HUES48 (cell line): ENCODE measurements around the gene TCP1.

Experiments
- H3K27ac ChIP-seq: one replicate; pipeline ENCODE4 v1.7.0; 2013; ENCODE audit warnings: low read depth, low read length, inconsistent platforms
- H3K27me3 ChIP-seq: 2 replicates; pipeline ENCODE4 v1.6.1; 2013; ENCODE audit warnings: mild to moderate bottlenecking, low read length; ENCODE audit not compliant: control insufficient read depth, insufficient read depth
- H3K36me3 ChIP-seq: 2 replicates; pipeline ENCODE4 v1.6.1; 2013; ENCODE audit warnings: low read length; ENCODE audit not compliant: control insufficient read depth, insufficient read depth
- H3K4me1 ChIP-seq: 2 replicates; pipeline ENCODE4 v1.6.1; 2013; ENCODE audit warnings: mild to moderate bottlenecking, low read length; ENCODE audit not compliant: control insufficient read depth, insufficient read depth
- H3K4me3 ChIP-seq: 2 replicates; pipeline ENCODE4 v1.5.1; 2013; ENCODE audit warnings: mild to moderate bottlenecking, low read depth, low read length
- H3K9ac ChIP-seq: 2 replicates; pipeline ENCODE4 v1.6.1; 2013; ENCODE audit warnings: mild to moderate bottlenecking, low read depth, low read length, moderate library complexity
- H3K9me3 ChIP-seq: 2 replicates; pipeline ENCODE4 v1.6.1; 2013; ENCODE audit warnings: low read length; ENCODE audit not compliant: control insufficient read depth, insufficient read depth

The TCP1 gene

DNA sequence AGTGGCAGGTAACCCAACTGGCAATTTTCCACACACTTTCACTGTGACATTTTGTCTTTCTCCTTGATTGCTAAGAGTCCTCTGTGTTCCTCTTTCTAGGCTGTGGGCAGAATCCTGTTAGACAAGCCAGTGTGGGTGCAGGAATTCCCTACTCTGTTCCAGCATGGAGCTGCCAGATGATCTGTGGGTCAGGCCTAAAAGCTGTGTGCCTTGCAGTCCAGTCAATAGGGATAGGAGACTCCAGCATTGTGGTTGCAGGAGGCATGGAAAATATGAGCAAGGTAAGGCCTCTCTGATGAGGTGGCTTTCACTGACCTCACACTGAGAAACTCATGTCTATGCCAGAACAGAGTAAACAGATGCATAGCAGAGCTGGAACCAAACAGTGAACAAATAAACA, 22.5 kb downstream of the TCP1 start:
- H3K27me3 ChIP-seq: no peaks in the 10 kb centered on the region
- H3K27ac ChIP-seq: no peak overlapping the region
- H3K4me1 ChIP-seq: peaks cover 6% of the 10 kb centered on the region; the same call in 1 of the 2 replicates
- H3K9ac ChIP-seq: no peak overlapping the region
- peaks cover 84% of the 10 kb centered on the region for H3K36me3 ChIP-seq
- no peaks in the 10 kb centered on the region for H3K9me3 ChIP-seq
- no peak overlapping the region for H3K4me3 ChIP-seq

DNA sequence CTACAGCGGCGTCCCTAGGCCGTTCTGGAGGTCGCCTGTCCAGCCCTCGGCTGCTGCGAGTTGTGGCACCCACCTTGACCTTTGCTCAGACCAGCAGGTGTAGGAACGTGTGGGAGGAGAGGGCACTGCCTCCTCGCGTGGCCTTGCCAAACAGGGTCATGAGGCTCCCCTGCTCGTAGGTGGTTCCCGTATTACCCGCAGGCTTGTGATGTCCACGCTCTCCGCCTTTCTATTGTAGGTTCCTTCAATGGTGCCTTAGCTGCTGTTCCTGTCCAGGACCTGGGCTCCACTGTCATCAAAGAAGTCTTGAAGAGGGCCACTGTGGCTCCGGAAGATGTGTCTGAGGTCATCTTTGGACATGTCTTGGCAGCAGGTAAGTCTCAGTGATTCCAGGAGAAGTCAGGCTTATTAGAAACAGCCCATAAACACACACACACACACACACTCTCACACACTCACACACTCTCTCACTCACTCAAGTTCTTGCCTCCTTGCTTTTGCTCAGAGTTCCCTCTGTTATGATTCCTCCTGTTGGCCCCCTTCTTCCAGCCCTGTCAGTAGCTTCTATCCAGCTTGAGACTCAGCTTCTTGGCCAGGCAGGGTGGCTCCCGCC, 26.6 kb downstream of the TCP1 start:
- Histone ChIP-seq H3K4me3 (peak overlapping the region; percentile 85), H3K9me3 (no peaks in the 10 kb centered on the region), H3K36me3 (peaks cover 60% of the 10 kb centered on the region), H3K27ac (peak overlapping the region; percentile 97), H3K27me3 (no peaks in the 10 kb centered on the region), H3K9ac (peak overlapping the region; percentile 43; the same call in 1 of the 2 replicates), H3K4me1 (peaks cover 25% of the 10 kb centered on the region)

- Histone ChIP-seq H3K4me1 (peaks cover 25% of the 10 kb centered on the region), H3K27me3 (no peaks in the 10 kb centered on the region), H3K9me3 (no peaks in the 10 kb centered on the region), H3K9ac (peak within 1 kb of the TSS; percentile 86), H3K4me3 (peak within 1 kb of the TSS; percentile 85), H3K27ac (peak within 1 kb of the TSS; percentile 97), H3K36me3 (peaks cover 59% of the 10 kb centered on the region)
Measured at GRCh38 chr6:159761873-159762680, 27.3 kb downstream of the TCP1 start, which contains the start of gene ACAT2. Gene ACAT2 (plus strand): TSS chr6:159762045. CDS start chr6:159762088, 43 bp downstream.

- no peaks in the 10 kb centered on the region for H3K27me3 ChIP-seq
- peaks cover 25% of the 10 kb centered on the region for H3K4me1 ChIP-seq
- H3K36me3 ChIP-seq: peaks cover 59% of the 10 kb centered on the region
- H3K9ac ChIP-seq: peak overlapping the region; percentile 43
- H3K4me3 ChIP-seq: peak overlapping the region; percentile 85
- peak overlapping the region; percentile 97 for H3K27ac ChIP-seq
- no peaks in the 10 kb centered on the region for H3K9me3 ChIP-seq
Measured at GRCh38 chr6:159761129-159761872, 28.1 kb downstream of the TCP1 start.

DNA sequence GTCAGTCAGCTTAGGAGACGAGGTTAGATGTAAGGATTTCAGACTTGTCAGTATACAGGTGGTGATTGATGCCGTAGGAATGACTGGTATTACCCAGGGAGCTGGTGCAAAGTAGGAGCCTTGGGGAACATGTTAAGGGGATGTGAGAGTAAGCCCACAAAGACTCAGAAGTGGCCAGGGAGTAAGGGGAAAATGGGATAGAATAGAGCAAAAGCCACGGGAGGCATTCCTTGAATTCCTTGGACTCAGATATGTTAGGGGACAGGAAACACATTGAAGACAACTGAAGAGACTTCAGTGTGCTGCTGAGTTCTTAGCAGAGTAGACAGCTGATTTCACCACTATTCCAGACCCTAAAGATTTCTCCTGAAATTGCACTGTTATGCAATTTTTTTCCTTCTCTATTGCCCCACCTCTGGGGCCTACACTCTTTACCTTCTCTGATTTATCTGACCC, 28.8 kb downstream of the TCP1 start:
- peak overlapping the region; percentile 85; the same call in 1 of the 2 replicates for H3K4me3 ChIP-seq
- peaks cover 25% of the 10 kb centered on the region for H3K4me1 ChIP-seq
- H3K27ac ChIP-seq: peak overlapping the region; percentile 97

GRCh38 chr6:159759645-159760044, 29.8 kb downstream of the TCP1 start:
- H3K27me3 ChIP-seq: no peaks in the 10 kb centered on the region
- peaks cover 25% of the 10 kb centered on the region for H3K4me1 ChIP-seq
- peak overlapping the region; percentile 97 for H3K27ac ChIP-seq
- H3K4me3 ChIP-seq: no peak overlapping the region
- no peaks in the 10 kb centered on the region for H3K9me3 ChIP-seq
- H3K36me3 ChIP-seq: peaks cover 61% of the 10 kb centered on the region
- no peak overlapping the region for H3K9ac ChIP-seq

More for the DNA sequence above, 28.8 kb downstream of the TCP1 start:
- Histone ChIP-seq H3K9ac (peak overlapping the region; percentile 43; the same call in 1 of the 2 replicates), H3K36me3 (peaks cover 59% of the 10 kb centered on the region), H3K27me3 (no peaks in the 10 kb centered on the region), H3K9me3 (no peaks in the 10 kb centered on the region)

DNA sequence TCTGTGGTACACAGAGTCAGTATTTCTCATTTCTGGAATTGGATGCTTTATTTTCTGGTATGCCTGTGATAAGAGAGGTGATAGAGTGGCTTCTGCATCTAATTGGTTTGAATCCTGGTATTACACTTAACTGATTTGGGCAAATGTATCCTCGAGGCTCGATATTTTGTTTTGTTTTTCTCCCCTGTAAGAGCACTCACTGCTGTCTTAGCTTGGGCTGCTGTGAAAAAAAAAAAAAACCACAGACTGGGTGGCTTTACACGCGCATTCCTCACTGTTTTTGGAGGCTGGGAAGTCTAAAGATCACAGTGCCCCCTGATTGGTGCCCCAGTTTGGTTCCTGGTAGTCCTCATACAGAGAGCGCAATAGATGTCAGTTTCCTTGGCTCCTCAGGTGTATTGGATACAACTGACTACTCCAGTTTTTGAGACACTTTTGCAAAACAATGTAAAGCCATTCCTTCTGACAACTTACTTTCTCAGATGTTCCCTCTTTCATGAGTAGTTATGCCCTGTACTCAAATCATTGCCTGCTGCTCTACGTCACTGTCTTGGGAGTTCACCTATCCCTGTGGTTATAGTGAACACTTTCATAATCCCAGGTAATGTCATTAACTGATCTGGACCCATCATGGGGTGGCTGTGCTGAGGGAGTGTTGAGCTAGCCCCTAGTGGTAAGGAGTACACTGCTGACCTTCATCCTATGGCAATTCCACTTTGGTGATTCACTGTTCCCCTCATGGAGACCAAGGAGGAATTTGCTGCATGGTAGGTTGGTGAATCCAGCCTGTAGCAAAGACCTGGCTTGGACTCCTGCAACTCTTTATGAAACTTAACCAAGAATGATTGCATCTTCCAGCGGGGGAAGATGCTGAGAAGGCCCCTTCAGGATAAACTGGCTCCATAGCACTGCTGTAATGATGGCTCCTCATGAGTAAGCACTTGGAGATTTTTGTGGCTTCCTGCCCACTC, 31.1 kb downstream of the TCP1 start:
- Histone ChIP-seq H3K27ac (peak overlapping the region; percentile 36), H3K9ac (no peak overlapping the region), H3K4me3 (no peak overlapping the region), H3K9me3 (no peaks in the 10 kb centered on the region), H3K36me3 (peaks cover 65% of the 10 kb centered on the region), H3K4me1 (peaks cover 25% of the 10 kb centered on the region), H3K27me3 (no peaks in the 10 kb centered on the region)

GRCh38 chr6:159756508-159756907, 32.9 kb downstream of the TCP1 start:
- Histone ChIP-seq H3K4me1 (peaks cover 19% of the 10 kb centered on the region), H3K9me3 (no peaks in the 10 kb centered on the region), H3K27me3 (no peaks in the 10 kb centered on the region), H3K36me3 (peaks cover 76% of the 10 kb centered on the region), H3K4me3 (no peak overlapping the region), H3K9ac (no peak overlapping the region), H3K27ac (no peak overlapping the region)

DNA sequence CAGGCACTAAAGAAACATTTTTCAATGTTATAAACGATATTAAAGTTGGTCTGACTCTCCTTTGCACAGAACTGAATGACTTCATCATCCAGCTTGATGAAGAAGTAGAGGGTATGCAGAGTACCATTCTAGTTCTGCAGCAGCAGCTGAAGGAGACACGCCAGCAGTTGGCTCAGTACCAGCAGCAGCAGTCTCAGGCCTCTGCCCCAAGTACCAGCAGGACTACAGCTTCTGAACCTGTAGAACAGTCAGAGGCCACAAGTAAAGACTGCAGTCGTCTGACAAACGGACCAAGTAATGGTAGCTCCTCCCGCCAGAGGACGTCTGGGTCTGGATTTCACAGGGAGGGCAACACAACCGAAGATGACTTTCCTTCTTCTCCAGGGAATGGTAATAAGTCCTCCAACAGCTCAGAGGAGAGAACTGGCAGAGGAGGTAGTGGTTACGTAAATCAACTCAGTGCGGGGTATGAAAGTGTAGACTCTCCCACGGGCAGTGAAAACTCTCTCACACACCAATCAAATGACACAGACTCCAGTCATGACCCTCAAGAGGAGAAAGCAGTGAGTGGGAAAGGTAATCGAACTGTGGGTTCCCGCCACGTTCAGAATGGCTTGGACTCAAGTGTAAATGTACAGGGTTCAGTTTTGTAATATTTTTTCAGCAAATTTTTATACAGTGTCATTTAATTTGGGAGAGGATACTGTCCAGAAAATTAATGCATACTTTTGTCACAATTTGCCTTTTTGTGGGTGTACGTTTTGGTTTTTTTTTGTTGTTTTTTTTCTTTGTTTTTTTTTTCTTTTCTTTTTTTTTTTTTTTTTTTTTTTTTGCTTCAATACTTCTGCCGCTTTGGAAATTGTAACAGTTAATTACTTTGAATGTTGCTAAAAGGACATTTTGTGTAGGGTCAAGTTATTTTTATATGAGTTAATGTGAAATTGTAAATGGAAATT, 34.2 kb downstream of the TCP1 start:
- H3K27me3 ChIP-seq: no peaks in the 10 kb centered on the region
- no peaks in the 10 kb centered on the region for H3K9me3 ChIP-seq
- H3K27ac ChIP-seq: no peak overlapping the region
- H3K4me1 ChIP-seq: peaks cover 9% of the 10 kb centered on the region
- H3K36me3 ChIP-seq: peaks cover 89% of the 10 kb centered on the region
- no peak overlapping the region for H3K9ac ChIP-seq
- no peak overlapping the region for H3K4me3 ChIP-seq
